Spinal cord (tissue), 10 donors: Measurements from ENCODE around the gene DIRAS1. TPM values are rescaled to one million over a fixed set of nuclear protein-coding genes. Genes with fewer than 3 reads are reported as not detected.
A peak's percentile ranks its signal among the peaks of the same experiment; 100 is the strongest.

ENCODE experiments used
- DNase-seq, 6 donors: peaks; one replicate each; pipeline versions ENCODE4 v3.0.0 to v3.0.0-alpha.2; 2013 to 2015; ENCODE audit warnings: low spot score in 6 of 6, low read depth in 4 of 6
- H3K27ac ChIP-seq: one replicate; pipeline ENCODE4 v1.5.1; 2013; ENCODE audit warnings: low read depth, low read length, control low read depth
- H3K27me3 ChIP-seq: one replicate; pipeline ENCODE4 v1.6.1; 2013; ENCODE audit warnings: low read length; ENCODE audit not compliant: control insufficient read depth, insufficient read depth
- H3K36me3 ChIP-seq: one replicate; pipeline ENCODE4 v1.6.1; 2013; ENCODE audit warnings: low read length; ENCODE audit not compliant: control insufficient read depth, insufficient read depth
- H3K4me1 ChIP-seq: one replicate; pipeline ENCODE4 v1.6.1; 2013; ENCODE audit warnings: low read length; ENCODE audit not compliant: control insufficient read depth, insufficient read depth
- H3K4me3 ChIP-seq: one replicate; pipeline ENCODE4 v1.5.1; 2013; ENCODE audit warnings: low read depth, low read length, control low read depth
- H3K9me3 ChIP-seq: one replicate; pipeline ENCODE4 v1.6.1; 2013; ENCODE audit warnings: low read length; ENCODE audit not compliant: control insufficient read depth, insufficient read depth
- WGBS: methylation state at CpG from one replicate; pipeline ENCODE4 v1.1.5; 2013; ENCODE audit warnings: missing lambda C conversion rate; ENCODE audit not compliant: insufficient coverage; 5-methylcytosine and 5-hydroxymethylcytosine counted together
- long read RNA-seq, 4 donors: transcript quantifications; one replicate each; lab custom pipeline, GENCODE V29; 2026
- polyA plus RNA-seq, 2 donors: library from polyadenylated mRNA; unstranded; fragments of 120-200 nt; gene quantifications; one replicate each; pipeline ENCODE4 v1.2.1, GENCODE V29; 2013; ENCODE audit not compliant: insufficient read length in 2 of 2
- total RNA-seq, 2 donors: library from RNA; depleted of rRNA in 1 of 2; stranded (reverse); fragments of 120-200 nt in 1 of 2; fragments of >200 nt in 1 of 2; gene quantifications; one replicate each; pipeline versions ENCODE4 v1.2.3 to v1.2.4, GENCODE V29; 2013 to 2014
- donor health status: healthy.

DIRAS1 gene
- 10 to 100 TPM in 1 of 2 donors, 1 to 10 TPM in 1; 6.9 to 16.8 TPM for total RNA-seq
- polyA plus RNA-seq = 10 to 100 TPM; 69.5 to 72.6 TPM
- long read RNA-seq, donor 1, transcript DIRAS1-201 (2 exons, 3,424 nt) = major isoform, 28 of 32 reads
- long read RNA-seq, donor 1, partial matches to known transcripts = 0 of 32 reads
- long read RNA-seq, donor 1, other reads (novel, unspliced or antisense) = 0 of 32 reads
- long read RNA-seq, donor 2, transcript DIRAS1-201 (2 exons, 3,424 nt) = major isoform, 14 of 18 reads
- long read RNA-seq, donor 2, partial matches to known transcripts = 0 of 18 reads
- long read RNA-seq, donor 2, other reads (novel, unspliced or antisense) = 0 of 18 reads
- long read RNA-seq, donor 3, transcript DIRAS1-201 (2 exons, 3,424 nt) = major isoform, 22 of 25 reads
- long read RNA-seq, donor 3, partial matches to known transcripts = 0 of 25 reads
- long read RNA-seq, donor 3, other reads (novel, unspliced or antisense) = 0 of 25 reads
- long read RNA-seq, donor 4 = 0 reads

GRCh38 chr19:2720777-2721569 lies at the start of gene DIRAS1:
TSS of gene DIRAS1 (minus strand) at chr19:2721372. CDS start at chr19:2717806, 3,566 bp downstream.
- Histone ChIP-seq H3K27me3 (peaks cover 5% of the 10 kb centered on the region), H3K36me3 (peaks cover 23% of the 10 kb centered on the region), H3K4me3 (peak within 1 kb of the TSS; percentile 48), H3K27ac (peak within 1 kb of the TSS; percentile 40), H3K9me3 (no peaks in the 10 kb centered on the region), H3K4me1 (peaks cover 40% of the 10 kb centered on the region)
- under 1% methylated on average over 77 of the region's 100 CpGs for WGBS
- DNase-seq = peak in 2 of 6 donors; percentile 58 to 67

GRCh38 chr19:2770055-2771013 lies 49.2 kb upstream of the DIRAS1 start:
- H3K36me3 ChIP-seq = peaks cover 82% of the 10 kb centered on the region
- no peak overlapping the region for H3K4me3 ChIP-seq
- no peaks in the 10 kb centered on the region for H3K27me3 ChIP-seq
- no peaks in the 10 kb centered on the region for H3K9me3 ChIP-seq
- peak in 1 of 6 donors; percentile 34 for DNase-seq
- 84% methylated on average over 38 of the region's 40 CpGs for WGBS
- H3K27ac ChIP-seq = peak overlapping the region; percentile 25
- peaks cover 19% of the 10 kb centered on the region for H3K4me1 ChIP-seq

- Histone ChIP-seq H3K27me3 (no peaks in the 10 kb centered on the region), H3K27ac (no peak overlapping the region), H3K4me1 (peaks cover 9% of the 10 kb centered on the region), H3K9me3 (no peaks in the 10 kb centered on the region), H3K4me3 (no peak overlapping the region), H3K36me3 (peaks cover 87% of the 10 kb centered on the region)
- 93% methylated on average over 5 of the region's 8 CpGs for WGBS
- DNase-seq = no peak
Observed at GRCh38 chr19:2769218-2769617, 48.0 kb upstream of the DIRAS1 start.

GRCh38 chr19:2768365-2769132 lies 47.4 kb upstream of the DIRAS1 start:
- Histone ChIP-seq H3K36me3 (peaks cover 88% of the 10 kb centered on the region), H3K4me3 (no peak overlapping the region), H3K27ac (no peak overlapping the region), H3K9me3 (no peaks in the 10 kb centered on the region), H3K27me3 (no peaks in the 10 kb centered on the region), H3K4me1 (peaks cover 7% of the 10 kb centered on the region)
- WGBS = 93% methylated on average over 25 of the region's 29 CpGs
- no peak for DNase-seq

- WGBS = 96% methylated on average over 19 of the region's 19 CpGs
- no peak overlapping the region for H3K27ac ChIP-seq
- H3K4me3 ChIP-seq = no peak overlapping the region
- no peaks in the 10 kb centered on the region for H3K9me3 ChIP-seq
- no peak for DNase-seq
- no peaks in the 10 kb centered on the region for H3K27me3 ChIP-seq
- peaks cover 96% of the 10 kb centered on the region for H3K36me3 ChIP-seq
- H3K4me1 ChIP-seq = peaks cover 7% of the 10 kb centered on the region
Observed at GRCh38 chr19:2767688-2768087, 46.5 kb upstream of the DIRAS1 start.

- no peak overlapping the region for H3K4me3 ChIP-seq
Observed at GRCh38 chr19:2766594-2767372, 45.6 kb upstream of the DIRAS1 start.

GRCh38 chr19:2765376-2765775 lies 44.2 kb upstream of the DIRAS1 start:
- H3K36me3 ChIP-seq = peaks cover 98% of the 10 kb centered on the region
- no peak overlapping the region for H3K27ac ChIP-seq
- H3K4me1 ChIP-seq = peaks cover 3% of the 10 kb centered on the region

More at GRCh38 chr19:2766594-2767372, 45.6 kb upstream of the DIRAS1 start:
- WGBS = 92% methylated on average over 31 of the region's 35 CpGs
- Histone ChIP-seq H3K4me1 (peaks cover 7% of the 10 kb centered on the region), H3K27me3 (no peaks in the 10 kb centered on the region), H3K9me3 (no peaks in the 10 kb centered on the region), H3K36me3 (peaks cover 96% of the 10 kb centered on the region), H3K27ac (no peak overlapping the region)
- no peak for DNase-seq

GRCh38 chr19:2764945-2765344 lies 43.8 kb upstream of the DIRAS1 start:
- 94% methylated on average over 20 of the region's 21 CpGs for WGBS
- H3K27ac ChIP-seq = no peak overlapping the region
- H3K27me3 ChIP-seq = no peaks in the 10 kb centered on the region
- no peaks in the 10 kb centered on the region for H3K9me3 ChIP-seq
- no peaks in the 10 kb centered on the region for H3K4me1 ChIP-seq
- DNase-seq = no peak
- H3K36me3 ChIP-seq = peaks cover 94% of the 10 kb centered on the region
- H3K4me3 ChIP-seq = no peak overlapping the region

More at GRCh38 chr19:2765376-2765775, 44.2 kb upstream of the DIRAS1 start:
- Histone ChIP-seq H3K9me3 (no peaks in the 10 kb centered on the region), H3K4me3 (no peak overlapping the region), H3K27me3 (no peaks in the 10 kb centered on the region)
- DNase-seq = no peak
- WGBS = no CpG with 5 or more reads among the region's 15 CpGs
